SU-DHL-6 (cell line): ENCODE data around the gene TMEM131.

ENCODE experiments used
- H2AFZ ChIP-seq: fragments of 200-600 bp; sonication (generic); 2 replicates; pipeline ENCODE4 v1.6.1; 2014; ENCODE audit warnings: low read depth, mild to moderate bottlenecking, moderate library complexity, mixed read lengths, antibody characterized with exemption, low read length; ENCODE audit not compliant: severe bottlenecking
- H3F3A ChIP-seq: fragments of 200-600 bp; shearing (Covaris generic); 2 replicates; pipeline ENCODE4 v1.6.0; 2016; ENCODE audit warnings: antibody characterized with exemption, mild to moderate bottlenecking; ENCODE audit not compliant: insufficient read depth
- H3K27ac ChIP-seq: fragments of 200-600 bp; sonication (generic); 2 replicates; pipeline ENCODE4 v1.5.1; 2016; ENCODE audit warnings: low read depth, mild to moderate bottlenecking, low read length, moderate library complexity, mixed read lengths
- H3K27me3 ChIP-seq: fragments of 200-600 bp; sonication (generic), shearing (Covaris generic); 2 replicates; pipeline ENCODE4 v1.6.0; 2014; ENCODE audit warnings: mild to moderate bottlenecking, low read length
- H3K36me3 ChIP-seq: fragments of 200-600 bp; sonication (generic); 2 replicates; pipeline ENCODE4 v1.6.1; 2014; ENCODE audit warnings: mild to moderate bottlenecking, low read length, mixed read lengths
- H3K4me2 ChIP-seq: fragments of 300-600, 200-600 bp; shearing (Covaris generic), sonication (generic); 2 replicates; pipeline ENCODE4 v1.6.0; 2014; ENCODE audit warnings: low read length, low read depth, mild to moderate bottlenecking; ENCODE audit not compliant: poor library complexity, severe bottlenecking
- H3K4me3 ChIP-seq: fragments of 200-600 bp; sonication (generic); 2 replicates; pipeline ENCODE4 v1.5.1; 2014; ENCODE audit warnings: antibody characterized with exemption, low read length, mild to moderate bottlenecking, mixed read lengths; ENCODE audit not compliant: insufficient read depth, poor library complexity, severe bottlenecking
- H3K79me2 ChIP-seq: fragments of 200-600 bp; sonication (generic); 2 replicates; pipeline ENCODE4 v1.6.1; 2014; ENCODE audit warnings: mild to moderate bottlenecking, low read length, moderate library complexity; ENCODE audit not compliant: insufficient read depth
- H3K9ac ChIP-seq: fragments of 200-600 bp; sonication (generic); 2 replicates; pipeline ENCODE4 v1.7.0; 2014; ENCODE audit warnings: mild to moderate bottlenecking, low read length
- H3K9me2 ChIP-seq: fragments of 200-600 bp; sonication (generic); replicated peaks from 2 replicates; pipeline ENCODE4 v1.6.1; 2014; ENCODE audit warnings: low read length; ENCODE audit not compliant: insufficient read depth
- H3K9me3 ChIP-seq: fragments of 200-600 bp; sonication (generic); 2 replicates; pipeline ENCODE4 v1.6.1; 2014; ENCODE audit warnings: low read length, mixed read lengths; ENCODE audit not compliant: insufficient read depth
- H4K20me1 ChIP-seq: fragments of 200-600 bp; sonication (generic); 2 replicates; pipeline ENCODE4 v1.6.1; 2014; ENCODE audit warnings: low read depth, mild to moderate bottlenecking, antibody characterized with exemption, low read length, moderate library complexity, mixed read lengths
- EZH2phosphoT487 ChIP-seq: fragments of 200-600 bp; sonication (generic), shearing (Covaris generic); conservative IDR thresholded peaks from 2 replicates; pipeline ENCODE4 v1.6.1; 2018; ENCODE audit warnings: mild to moderate bottlenecking, antibody characterized with exemption, low read length, moderate library complexity, mixed read lengths
- TF ChIP-seq, protein P1 (sequence below): fragments of 200-600 bp; sonication (generic); IDR thresholded peaks from one replicate; pipeline ENCODE4 v1.5.1; 2017; ENCODE audit warnings: antibody characterized with exemption, mild to moderate bottlenecking, low read length, moderate library complexity; ENCODE audit not compliant: insufficient read depth, poor library complexity, severe bottlenecking

The TMEM131 gene

GRCh38 chr2:97869722-97870346 is 125.9 kb downstream of the TMEM131 start:
- TF ChIP-seq, protein P1, sequence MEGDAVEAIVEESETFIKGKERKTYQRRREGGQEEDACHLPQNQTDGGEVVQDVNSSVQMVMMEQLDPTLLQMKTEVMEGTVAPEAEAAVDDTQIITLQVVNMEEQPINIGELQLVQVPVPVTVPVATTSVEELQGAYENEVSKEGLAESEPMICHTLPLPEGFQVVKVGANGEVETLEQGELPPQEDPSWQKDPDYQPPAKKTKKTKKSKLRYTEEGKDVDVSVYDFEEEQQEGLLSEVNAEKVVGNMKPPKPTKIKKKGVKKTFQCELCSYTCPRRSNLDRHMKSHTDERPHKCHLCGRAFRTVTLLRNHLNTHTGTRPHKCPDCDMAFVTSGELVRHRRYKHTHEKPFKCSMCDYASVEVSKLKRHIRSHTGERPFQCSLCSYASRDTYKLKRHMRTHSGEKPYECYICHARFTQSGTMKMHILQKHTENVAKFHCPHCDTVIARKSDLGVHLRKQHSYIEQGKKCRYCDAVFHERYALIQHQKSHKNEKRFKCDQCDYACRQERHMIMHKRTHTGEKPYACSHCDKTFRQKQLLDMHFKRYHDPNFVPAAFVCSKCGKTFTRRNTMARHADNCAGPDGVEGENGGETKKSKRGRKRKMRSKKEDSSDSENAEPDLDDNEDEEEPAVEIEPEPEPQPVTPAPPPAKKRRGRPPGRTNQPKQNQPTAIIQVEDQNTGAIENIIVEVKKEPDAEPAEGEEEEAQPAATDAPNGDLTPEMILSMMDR, result no peak
- no peak for TF ChIP-seq EZH2phosphoT487
- H3F3A ChIP-seq, result no peaks in the 10 kb centered on the region
- no peak overlapping the region for H3K9ac ChIP-seq
- H3K9me2 ChIP-seq, result no peaks in the 10 kb centered on the region
- no peaks in the 10 kb centered on the region for H3K36me3 ChIP-seq
- no peak overlapping the region for H2AFZ ChIP-seq
- H3K4me3 ChIP-seq, result no peak overlapping the region
- no peaks in the 10 kb centered on the region for H3K27me3 ChIP-seq
- no peaks in the 10 kb centered on the region; the same call in 1 of the 2 replicates for H4K20me1 ChIP-seq
- H3K9me3 ChIP-seq, result no peaks in the 10 kb centered on the region
- no peaks in the 10 kb centered on the region for H3K79me2 ChIP-seq
- no peak overlapping the region for H3K4me2 ChIP-seq
- H3K27ac ChIP-seq, result no peak overlapping the region

- Histone ChIP-seq H3K36me3 (no peaks in the 10 kb centered on the region), H3K9me3 (no peaks in the 10 kb centered on the region), H3K9me2 (no peaks in the 10 kb centered on the region), H4K20me1 (no peaks in the 10 kb centered on the region; the same call in 1 of the 2 replicates), H3K79me2 (no peaks in the 10 kb centered on the region), H3K4me3 (no peak overlapping the region), H3K27me3 (no peaks in the 10 kb centered on the region), H3F3A (no peaks in the 10 kb centered on the region), H3K9ac (no peak overlapping the region), H2AFZ (no peak overlapping the region), H3K4me2 (no peak overlapping the region), H3K27ac (no peak overlapping the region)
- TF ChIP-seq, protein P1, result no peak
- no peak for TF ChIP-seq EZH2phosphoT487
Measured at GRCh38 chr2:97868986-97869721, 126.6 kb downstream of the TMEM131 start.

GRCh38 chr2:97863829-97864228 is 131.9 kb downstream of the TMEM131 start:
- Histone ChIP-seq H3K9me3 (no peaks in the 10 kb centered on the region), H3K36me3 (peaks cover 4% of the 10 kb centered on the region; the same call in 1 of the 2 replicates), H3K4me2 (no peak overlapping the region), H3K27me3 (no peaks in the 10 kb centered on the region), H2AFZ (no peak overlapping the region), H4K20me1 (no peaks in the 10 kb centered on the region), H3K4me3 (no peak overlapping the region), H3K27ac (no peak overlapping the region), H3F3A (no peaks in the 10 kb centered on the region), H3K9ac (no peak overlapping the region), H3K9me2 (no peaks in the 10 kb centered on the region), H3K79me2 (no peaks in the 10 kb centered on the region)
- TF ChIP-seq, protein P1, result no peak
- TF ChIP-seq EZH2phosphoT487, result no peak
